Iris pigment epithelial cell (primary cell): ENCODE measurements around the gene MCC.

Experiments
- DNase-seq: peaks from one replicate; pipeline ENCODE4 v3.0.0-alpha.2; 2011; ENCODE audit warnings: low read depth

The MCC gene

DNA sequence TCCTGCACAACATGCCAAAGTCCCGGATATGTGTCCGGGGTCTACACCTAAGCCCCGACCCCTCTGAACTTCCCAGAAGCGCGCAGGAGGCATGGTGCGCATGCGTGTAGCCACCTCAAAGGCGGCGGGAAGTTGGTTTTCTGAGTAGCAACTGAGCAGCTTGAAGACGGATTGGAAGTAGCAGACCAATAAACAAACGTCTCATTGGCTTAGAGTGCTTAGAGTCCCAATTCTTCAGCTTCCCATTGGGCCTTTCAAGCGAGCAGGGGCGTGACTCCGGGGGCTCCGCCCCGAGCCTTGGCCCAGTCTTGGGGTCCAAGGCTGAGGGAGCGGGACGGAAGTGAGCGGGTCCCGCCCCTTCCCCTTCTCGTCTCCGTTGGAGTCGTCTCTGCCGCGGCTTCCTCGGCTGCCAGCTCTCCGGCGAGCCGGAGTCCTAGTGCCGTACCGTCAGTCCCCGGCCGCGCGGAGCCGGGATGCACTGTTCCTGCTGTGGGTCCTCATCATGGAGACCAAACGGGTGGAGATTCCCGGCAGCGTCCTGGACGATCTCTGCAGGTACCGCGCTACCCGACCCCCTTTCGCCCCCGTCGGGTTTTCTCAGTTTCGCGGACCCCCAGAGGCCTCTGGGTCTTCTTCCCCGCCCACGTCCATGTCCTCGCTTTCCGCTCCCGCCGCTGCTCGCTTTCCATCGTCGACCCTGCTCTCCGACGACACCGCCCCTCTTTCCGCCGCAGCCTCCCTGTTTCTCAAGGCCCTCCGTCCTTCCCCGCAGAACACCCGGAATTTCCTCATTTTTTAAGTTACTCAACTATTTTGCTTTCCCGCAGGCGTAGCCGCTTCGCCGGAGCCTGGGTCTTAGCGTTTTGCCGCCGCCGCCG lies 511.6 kb downstream of the MCC start, which contains the start of gene DCP2:
Gene DCP2, plus strand, starts transcription at position 367 of the 878 bp plus-strand sequence. Its CDS starts 136 bp downstream, at position 503.
- peak; percentile 99 for DNase-seq

- DNase-seq: no peak
Observed at GRCh38 chr5:112975721-112976431, 512.4 kb downstream of the MCC start.

DNA sequence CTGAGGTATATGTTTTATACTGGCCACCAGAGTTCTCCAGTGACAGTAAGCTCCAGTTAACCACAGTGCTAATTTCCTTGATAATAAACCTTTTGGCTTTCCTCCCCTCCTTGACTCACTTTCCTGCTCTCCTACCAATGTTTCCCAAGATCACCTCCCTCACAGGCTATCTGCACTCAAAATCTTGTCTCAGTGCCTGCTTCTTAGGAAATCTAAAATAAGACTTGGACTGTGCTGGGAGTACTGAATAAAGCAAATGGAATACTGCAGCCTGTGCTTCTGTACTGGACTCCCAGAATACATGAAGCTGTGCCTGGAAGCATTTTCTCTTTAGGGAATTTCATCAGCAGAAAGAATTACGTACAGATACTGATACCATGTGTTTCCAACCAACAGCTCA lies 513.4 kb downstream of the MCC start:
- no peak for DNase-seq

- DNase-seq: no peak
Observed at GRCh38 chr5:112973904-112974303, 514.3 kb downstream of the MCC start.

GRCh38 chr5:112973036-112973435 lies 515.2 kb downstream of the MCC start:
- DNase-seq: no peak
